Common myeloid progenitor, CD34-positive (primary cell): ENCODE measurements around the gene SLC17A5.
"Not testable (repeated sequence)": the region's sequence is repeated elsewhere in the genome, so short reads cannot be mapped to it uniquely, and the experiment has no call there.

ENCODE experiments used
- CTCF ChIA-PET: fragments of 350-600 bp; sonication (Branson Sonifier 250); formaldehyde crosslinking; loops from one replicate; lab custom pipeline; 2021; ENCODE audit warnings: antibody characterized with exemption; lab: Charles Lee
- POLR2A ChIA-PET: fragments of 350-600 bp; sonication (Branson Sonifier 250); formaldehyde crosslinking; loops from one replicate; lab custom pipeline; 2021; ENCODE audit warnings: antibody characterized with exemption; lab: Charles Lee
- DNase-seq, 3 donors: peaks; one replicate each; pipeline versions ENCODE4 v3.0.0 to v3.0.0-alpha.2; 2013
- H3K27ac ChIP-seq, 2 experiments: 1 replicate in 1 of 2; 2 replicates in 1 of 2; pipeline ENCODE4 v1.7.0; 2013; ENCODE audit warnings: inconsistent platforms in 2 of 2, low read length in 2 of 2, mild to moderate bottlenecking in 2 of 2, low read depth in 1 of 2, moderate library complexity in 1 of 2; ENCODE audit not compliant: severe bottlenecking in 2 of 2, insufficient read depth in 1 of 2, poor library complexity in 1 of 2
- H3K27me3 ChIP-seq, 5 experiments: replicated peaks in 2 of 5; 1 replicate in 3 of 5; 2 replicates in 2 of 5; pipeline versions ENCODE4 v1.6.1 to v1.7.0; 2013; ENCODE audit warnings: low read length in 4 of 5, mild to moderate bottlenecking in 2 of 5, moderate library complexity in 2 of 5, inconsistent platforms in 1 of 5; ENCODE audit not compliant: insufficient read depth in 5 of 5, control insufficient read depth in 4 of 5
- H3K36me3 ChIP-seq, 4 experiments: 1 replicate in 2 of 4; 2 replicates in 2 of 4; pipeline versions ENCODE4 v1.6.1 to v1.7.0; 2013; ENCODE audit warnings: low read length in 3 of 4, control low read depth in 1 of 4, mild to moderate bottlenecking in 1 of 4; ENCODE audit not compliant: control insufficient read depth in 4 of 4, insufficient read depth in 4 of 4
- H3K4me1 ChIP-seq, 4 experiments: 1 replicate in 3 of 4; 2 replicates in 1 of 4; pipeline versions ENCODE4 v1.6.1 to v1.7.1; 2013; ENCODE audit warnings: low read length in 3 of 4, mild to moderate bottlenecking in 3 of 4, control low read depth in 1 of 4, inconsistent platforms in 1 of 4, moderate library complexity in 1 of 4; ENCODE audit not compliant: control insufficient read depth in 4 of 4, insufficient read depth in 4 of 4; ENCODE audit errors: control extremely low read depth in 1 of 4
- H3K4me3 ChIP-seq, 7 experiments: 1 replicate in 4 of 7; 2 replicates in 3 of 7; pipeline versions ENCODE4 v1.5.1 to v1.7.0; 2013; ENCODE audit warnings: mild to moderate bottlenecking in 7 of 7, low read length in 6 of 7, moderate library complexity in 6 of 7, inconsistent platforms in 2 of 7, low read depth in 2 of 7, control low read depth in 1 of 7; ENCODE audit not compliant: insufficient read depth in 4 of 7, control insufficient read depth in 1 of 7; ENCODE audit errors: extremely low read depth in 1 of 7
- H3K9me3 ChIP-seq, 5 experiments: 1 replicate in 4 of 5; 2 replicates in 1 of 5; pipeline versions ENCODE4 v1.6.1 to v1.7.1; 2013; ENCODE audit warnings: low read length in 4 of 5, mild to moderate bottlenecking in 2 of 5, inconsistent platforms in 1 of 5, low read depth in 1 of 5, moderate library complexity in 1 of 5; ENCODE audit not compliant: control insufficient read depth in 4 of 5, insufficient read depth in 2 of 5; ENCODE audit errors: control extremely low read depth in 1 of 5
- WGBS: methylation state at CpG from one replicate; pipeline ENCODE4 v1.1.5; 2013; ENCODE audit not compliant: insufficient coverage; 5-methylcytosine and 5-hydroxymethylcytosine counted together

The SLC17A5 gene

DNA sequence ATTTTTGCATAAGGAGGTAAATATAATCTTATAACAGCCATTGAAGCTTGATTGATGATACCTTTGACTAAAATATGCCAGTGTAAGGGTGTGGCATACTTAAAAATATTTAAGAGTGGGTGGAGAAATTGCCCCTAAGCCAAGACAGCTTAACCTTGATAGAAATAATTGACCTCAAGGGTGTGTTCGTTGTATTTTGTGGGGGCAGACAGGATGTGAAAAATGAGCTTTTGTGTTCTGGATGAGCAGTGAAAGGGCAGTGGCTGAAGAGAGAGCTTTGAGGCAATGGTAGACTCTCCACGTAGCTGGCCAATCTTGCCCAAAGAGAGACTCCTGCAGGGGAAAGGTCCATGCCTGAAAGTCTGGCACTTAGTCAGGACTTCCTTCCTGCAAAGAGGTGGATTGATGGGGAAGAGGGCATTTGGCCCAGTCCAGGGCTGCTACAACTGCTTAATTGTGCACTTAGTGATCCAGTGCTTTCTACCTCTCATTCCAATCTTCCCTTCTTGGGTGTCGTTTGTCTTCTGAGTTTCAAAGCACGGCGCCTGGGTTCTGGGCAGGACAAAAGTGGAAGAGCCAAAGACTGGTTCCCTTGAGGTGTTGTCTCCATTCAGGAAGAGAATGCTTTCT, 26.6 kb upstream of the SLC17A5 start:
- 88% methylated on average over 4 of the region's 5 CpGs for WGBS

DNA sequence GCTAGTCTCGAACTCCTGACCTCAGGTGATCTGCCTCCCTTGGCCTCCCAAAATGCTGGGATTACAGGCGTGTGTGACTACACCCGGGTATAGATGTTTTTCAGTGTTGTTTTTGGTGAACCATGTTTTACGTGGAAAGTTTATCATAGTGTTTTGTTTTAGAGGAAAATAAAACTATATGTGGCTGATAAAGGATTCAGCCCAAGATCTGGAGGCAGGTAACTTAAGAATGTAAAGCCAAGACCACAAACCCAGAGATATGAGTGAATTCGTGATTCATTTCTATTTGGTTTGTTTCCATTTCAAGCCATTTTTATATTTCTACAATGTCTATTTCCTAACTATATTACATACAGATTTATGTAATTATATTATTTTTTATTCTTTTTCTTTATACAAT, 26.1 kb upstream of the SLC17A5 start:
- not testable (repeated sequence) for H3K27ac ChIP-seq, H3K36me3 ChIP-seq, H3K9me3 ChIP-seq, H3K4me3 ChIP-seq, DNase-seq, H3K4me1 ChIP-seq, H3K27me3 ChIP-seq
- 100% methylated on average over 3 of the region's 5 CpGs for WGBS
- ChIA-PET CTCF (interaction anchor here (1.0 to 10.4 kb wide), 6 partner anchors 9 to 69 kb away, joined by 3 to 248 read pairs (median 3); no protein-coding TSS in a partner anchor), POLR2A (interaction anchor here (0.7 kb wide), 1 partner anchor 36 kb away, joined by 3 read pairs; no protein-coding TSS in a partner anchor)

More for the DNA sequence above, 26.6 kb upstream of the SLC17A5 start:
- Histone ChIP-seq H3K27me3 (no peaks in the 10 kb centered on the region), H3K4me1 (peaks cover 0 to 5% (median 0%) of the 10 kb centered on the region in 4 experiments), H3K9me3 (peaks cover 0 to 4% (median 0%) of the 10 kb centered on the region in 5 experiments), H3K27ac (no peak overlapping the region), H3K36me3 (no peaks in the 10 kb centered on the region), H3K4me3 (no peak overlapping the region)
- CTCF ChIA-PET: interaction anchor here (0.5 to 10.4 kb wide), 10 partner anchors 9 to 68 kb away, joined by 3 to 248 read pairs (median 3); no protein-coding TSS in a partner anchor
- DNase-seq: no peak
- POLR2A ChIA-PET: interaction anchor here (0.7 to 0.8 kb wide), 2 partner anchors 37 to 41 kb away, joined by 3 to 5 read pairs; no protein-coding TSS in a partner anchor

DNA sequence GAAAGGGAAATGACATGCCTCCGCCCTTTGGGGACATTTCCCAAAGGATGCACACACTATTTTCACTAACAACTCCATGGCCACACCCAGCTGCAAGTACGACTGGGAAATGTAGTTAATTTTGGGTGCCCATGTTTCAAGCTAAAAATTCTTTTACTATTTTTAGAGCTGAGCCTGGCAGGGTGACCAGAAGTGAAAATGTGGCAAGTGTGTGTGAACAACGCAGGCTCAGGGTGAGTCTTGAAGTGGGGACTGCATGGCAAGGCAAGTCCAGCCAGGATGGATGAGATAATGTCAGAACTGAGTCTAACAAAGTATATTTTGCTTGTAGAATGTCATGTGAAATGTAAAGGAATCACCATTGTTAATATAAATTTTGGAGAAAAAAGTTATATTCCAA, 25.2 kb upstream of the SLC17A5 start:
- CTCF ChIA-PET: interaction anchor here (1.1 to 10.4 kb wide), 5 partner anchors 8 to 59 kb away, joined by 3 to 248 read pairs (median 4); no protein-coding TSS in a partner anchor
- Histone ChIP-seq H3K27ac (no peak overlapping the region), H3K27me3 (no peaks in the 10 kb centered on the region), H3K4me1 (peaks cover 0 to 5% (median 0%) of the 10 kb centered on the region in 4 experiments), H3K9me3 (peaks cover 0 to 4% (median 0%) of the 10 kb centered on the region in 5 experiments), H3K36me3 (no peaks in the 10 kb centered on the region), H3K4me3 (no peak overlapping the region)
- no peak for DNase-seq
- WGBS: 75% methylated on average over 1 of the region's 3 CpGs
- POLR2A ChIA-PET: no interaction called here

DNA sequence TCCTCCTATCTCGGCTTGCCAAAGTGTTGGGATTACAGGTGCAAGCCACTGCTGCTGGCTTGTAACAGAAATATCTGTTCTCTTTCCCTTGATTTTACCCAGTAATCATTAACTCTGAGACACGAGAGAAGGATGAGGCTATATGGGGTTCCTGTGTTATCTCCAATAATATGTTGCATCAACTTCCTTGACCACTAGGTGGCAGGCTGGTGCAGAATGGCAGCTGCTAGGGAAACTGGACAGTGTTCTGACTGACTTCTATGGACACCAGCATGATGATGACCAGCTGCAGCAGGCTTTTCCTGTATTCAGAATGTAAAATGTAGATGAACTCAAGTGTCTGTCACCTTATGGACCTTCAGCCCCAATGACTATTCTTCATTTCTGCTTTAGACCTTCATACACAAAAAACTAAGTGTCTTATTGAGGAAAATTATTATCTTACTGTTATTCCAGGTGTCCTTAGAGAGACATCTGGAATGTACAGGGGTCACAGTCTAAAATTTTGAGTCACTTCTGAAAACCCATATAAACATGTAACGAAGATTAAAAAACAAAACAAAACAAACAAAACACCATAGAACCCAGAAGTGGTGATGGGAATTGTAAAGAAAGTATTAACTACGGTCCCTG, 21.8 kb upstream of the SLC17A5 start:
- DNase-seq: peak; percentile 50 to 77 (median 68)
- peaks cover 0 to 8% (median 3%) of the 10 kb centered on the region in 4 experiments for H3K4me1 ChIP-seq
- no peaks in the 10 kb centered on the region for H3K9me3 ChIP-seq
- no peaks in the 10 kb centered on the region for H3K27me3 ChIP-seq
- H3K4me3 ChIP-seq: no peak overlapping the region
- no CpG with 5 or more reads among the region's 4 CpGs for WGBS
- H3K27ac ChIP-seq: no peak overlapping the region
- H3K36me3 ChIP-seq: no peaks in the 10 kb centered on the region
- CTCF ChIA-PET: interaction anchor here (0.7 to 10.4 kb wide), 21 partner anchors 10 to 195 kb away, joined by 3 to 248 read pairs (median 4); partner anchors contain the start of genes CD109 and SLC17A5
- POLR2A ChIA-PET: interaction anchor here (1.1 kb wide), 1 partner anchor 57 kb away, joined by 6 read pairs; no protein-coding TSS in a partner anchor

DNA sequence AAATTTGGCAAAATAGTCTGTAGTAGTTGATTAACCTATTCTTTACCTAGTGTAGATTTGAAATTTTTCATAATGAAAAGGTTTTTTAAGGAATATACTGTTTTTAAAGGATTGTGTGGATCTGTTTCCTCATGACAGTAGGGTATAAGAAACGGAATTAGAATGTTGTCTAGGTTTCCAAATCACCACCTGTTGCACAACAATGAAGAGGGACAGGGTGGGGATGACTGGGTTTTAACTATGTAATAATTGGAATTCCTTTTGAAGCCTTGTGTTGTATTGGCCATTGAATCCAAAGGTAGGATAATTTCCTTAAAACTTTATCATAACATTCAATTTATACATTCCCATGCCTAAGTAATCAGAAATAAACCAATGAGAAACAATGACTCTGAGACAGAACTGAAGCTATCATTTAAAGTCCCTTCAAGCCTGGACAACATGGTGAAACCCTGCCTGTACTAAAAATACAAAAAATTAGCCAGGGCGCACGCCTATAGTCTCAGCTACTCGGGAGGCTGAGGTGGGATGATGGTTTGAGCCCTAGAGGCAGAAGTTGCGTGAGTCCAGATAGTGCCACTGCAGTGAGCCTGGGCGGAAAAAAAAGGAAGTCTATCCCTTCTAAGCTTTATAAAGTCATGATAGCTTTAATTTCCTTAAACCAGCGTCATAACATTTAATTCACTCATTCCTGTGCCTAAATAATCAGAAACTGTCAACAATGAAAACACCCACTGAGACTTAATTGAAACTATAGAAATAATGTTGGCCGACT, 18.3 kb upstream of the SLC17A5 start:
- no peaks in the 10 kb centered on the region for H3K9me3 ChIP-seq
- ChIA-PET POLR2A (no interaction called here), CTCF (interaction anchor here (0.9 to 10.4 kb wide), 7 partner anchors 10 to 1537 kb away, joined by 3 to 248 read pairs (median 5); no protein-coding TSS in a partner anchor)
- 67% methylated on average over 4 of the region's 8 CpGs for WGBS
- no peaks in the 10 kb centered on the region for H3K36me3 ChIP-seq
- peak in 2 of 3 donors; percentile 33 to 59 for DNase-seq
- H3K4me3 ChIP-seq: no peak overlapping the region
- H3K27me3 ChIP-seq: no peaks in the 10 kb centered on the region
- H3K4me1 ChIP-seq: peaks cover 0 to 3% (median 2%) of the 10 kb centered on the region in 4 experiments
- H3K27ac ChIP-seq: no peak overlapping the region

DNA sequence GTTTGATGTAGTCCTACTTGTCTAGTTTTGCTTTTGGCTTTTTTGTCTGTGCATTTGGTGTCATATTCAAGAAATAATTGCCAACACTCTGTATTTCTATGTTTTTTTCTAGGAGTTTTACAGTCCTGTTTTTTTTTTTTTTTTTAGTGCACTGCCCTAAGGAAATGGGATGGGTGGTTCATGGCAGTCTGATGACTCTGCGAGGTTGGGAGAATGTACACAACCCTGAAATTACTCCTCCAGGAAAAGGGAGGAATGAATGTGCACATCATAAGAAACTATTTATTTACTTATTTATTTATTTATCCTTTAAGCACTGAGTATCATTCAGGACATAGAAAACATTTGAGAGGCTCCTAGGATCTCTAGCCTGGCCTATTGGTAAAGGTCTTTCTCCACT, 15.2 kb upstream of the SLC17A5 start:
- Histone ChIP-seq H3K4me1 (peaks cover 0 to 10% (median 3%) of the 10 kb centered on the region in 4 experiments), H3K4me3 (no peak overlapping the region), H3K27ac (no peak overlapping the region), H3K36me3 (no peaks in the 10 kb centered on the region), H3K9me3 (no peaks in the 10 kb centered on the region), H3K27me3 (no peaks in the 10 kb centered on the region)
- WGBS: no CpG with 5 or more reads among the region's 1 CpG
- DNase-seq: no peak
- ChIA-PET CTCF (interaction anchor here (1.1 kb wide), 2 partner anchors 12 to 65 kb away, joined by 3 to 4 read pairs; no protein-coding TSS in a partner anchor), POLR2A (no interaction called here)
